ENCODE data around the gene CCPG1. TPM values are rescaled to one million over a fixed set of nuclear protein-coding genes. Genes with fewer than 3 reads are reported as not detected.

The CCPG1 gene
- total and polyA plus RNA-seq, 2 donors (not counting 1 experiment from before 2014, with no cell fraction given), result 50.0 to 64.6 TPM

GRCh38 chr15:55379095-55379494, 29.1 kb downstream of the CCPG1 start:
- no peaks in the 10 kb centered on the region for H3K27me3 ChIP-seq (ENCODE audit: control insufficient read depth, insufficient read depth, low read length)
- H3K79me2 ChIP-seq (ENCODE audit: control insufficient read depth, insufficient read depth, low read length), result no peaks in the 10 kb centered on the region
- H3K4me3 ChIP-seq (replicated peaks in 1 of 4; ENCODE audit: control extremely low read depth in 1 of 4, insufficient read depth in 1 of 4, low read depth in 3 of 4, low read length in 4 of 4), result no peak overlapping the region
- no peak overlapping the region for H2AFZ ChIP-seq (ENCODE audit: low read length)
- H4K20me1 ChIP-seq (ENCODE audit: control insufficient read depth, extremely low read depth, insufficient read depth, low read length), result no peaks in the 10 kb centered on the region
- H3K9ac ChIP-seq (ENCODE audit: insufficient read depth, low read length), result no peak overlapping the region
- no peaks in the 10 kb centered on the region for H3K9me3 ChIP-seq (ENCODE audit: control insufficient read depth, insufficient read depth, low read depth, low read length)
- no peaks in the 10 kb centered on the region for H3K4me1 ChIP-seq (ENCODE audit: control insufficient read depth, extremely low read depth, insufficient read depth, low read length)
- no peak for TF ChIP-seq EZH2 (IDR thresholded peaks at IDR 0.05; ENCODE audit: low read length, missing control alignments)
- TF ChIP-seq CTCF (conservative IDR thresholded peaks at IDR 0.05 in 1 of 2, IDR thresholded peaks at IDR 0.05 in 1 of 2; ENCODE audit: low read depth in 1 of 2, low read length in 2 of 2), result no peak
- H3K4me2 ChIP-seq (ENCODE audit: extremely low read depth, insufficient read depth, low read length), result no peak overlapping the region
- no peak overlapping the region for H3K27ac ChIP-seq (ENCODE audit: insufficient read depth, low read length)
- H3K36me3 ChIP-seq (ENCODE audit: control insufficient read depth, insufficient read depth, low read length), result no peaks in the 10 kb centered on the region
- no peak for DNase-seq (ENCODE audit: low read depth in 2 of 2)

- H3K4me1 ChIP-seq (ENCODE audit: control insufficient read depth, extremely low read depth, insufficient read depth, low read length), result no peaks in the 10 kb centered on the region
- H4K20me1 ChIP-seq (ENCODE audit: control insufficient read depth, extremely low read depth, insufficient read depth, low read length), result no peaks in the 10 kb centered on the region
- TF ChIP-seq EZH2 (IDR thresholded peaks at IDR 0.05; ENCODE audit: low read length, missing control alignments) (no peak), CTCF (conservative IDR thresholded peaks at IDR 0.05 in 1 of 2, IDR thresholded peaks at IDR 0.05 in 1 of 2; ENCODE audit: low read depth in 1 of 2, low read length in 2 of 2) (no peak)
- no peaks in the 10 kb centered on the region for H3K36me3 ChIP-seq (ENCODE audit: control insufficient read depth, insufficient read depth, low read length)
- H3K27me3 ChIP-seq (ENCODE audit: control insufficient read depth, insufficient read depth, low read length), result no peaks in the 10 kb centered on the region
- H2AFZ ChIP-seq (ENCODE audit: low read length), result no peak overlapping the region
- no peak overlapping the region for H3K4me3 ChIP-seq (replicated peaks in 1 of 4; ENCODE audit: control extremely low read depth in 1 of 4, insufficient read depth in 1 of 4, low read depth in 3 of 4, low read length in 4 of 4)
- no peaks in the 10 kb centered on the region for H3K9me3 ChIP-seq (ENCODE audit: control insufficient read depth, insufficient read depth, low read depth, low read length)
- no peaks in the 10 kb centered on the region for H3K79me2 ChIP-seq (ENCODE audit: control insufficient read depth, insufficient read depth, low read length)
- no peak overlapping the region for H3K27ac ChIP-seq (ENCODE audit: insufficient read depth, low read length)
- no peak overlapping the region for H3K4me2 ChIP-seq (ENCODE audit: extremely low read depth, insufficient read depth, low read length)
- H3K9ac ChIP-seq (ENCODE audit: insufficient read depth, low read length), result no peak overlapping the region
- no peak for DNase-seq (ENCODE audit: low read depth in 2 of 2)
These were observed 35.3 kb downstream of the CCPG1 start for GRCh38 chr15:55372701-55373440.

- Histone ChIP-seq H3K27ac (ENCODE audit: insufficient read depth, low read length) (no peak overlapping the region), H3K4me3 (replicated peaks in 1 of 4; ENCODE audit: control extremely low read depth in 1 of 4, insufficient read depth in 1 of 4, low read depth in 3 of 4, low read length in 4 of 4) (no peak overlapping the region), H4K20me1 (ENCODE audit: control insufficient read depth, extremely low read depth, insufficient read depth, low read length) (no peaks in the 10 kb centered on the region), H3K4me1 (ENCODE audit: control insufficient read depth, extremely low read depth, insufficient read depth, low read length) (no peaks in the 10 kb centered on the region), H3K36me3 (ENCODE audit: control insufficient read depth, insufficient read depth, low read length) (no peaks in the 10 kb centered on the region), H3K79me2 (ENCODE audit: control insufficient read depth, insufficient read depth, low read length) (no peaks in the 10 kb centered on the region), H2AFZ (ENCODE audit: low read length) (no peak overlapping the region), H3K4me2 (ENCODE audit: extremely low read depth, insufficient read depth, low read length) (no peak overlapping the region), H3K27me3 (ENCODE audit: control insufficient read depth, insufficient read depth, low read length) (no peaks in the 10 kb centered on the region), H3K9ac (ENCODE audit: insufficient read depth, low read length) (no peak overlapping the region), H3K9me3 (ENCODE audit: control insufficient read depth, insufficient read depth, low read depth, low read length) (no peaks in the 10 kb centered on the region)
- TF ChIP-seq CTCF (conservative IDR thresholded peaks at IDR 0.05 in 1 of 2, IDR thresholded peaks at IDR 0.05 in 1 of 2; ENCODE audit: low read depth in 1 of 2, low read length in 2 of 2), result no peak
- TF ChIP-seq EZH2 (IDR thresholded peaks at IDR 0.05; ENCODE audit: low read length, missing control alignments), result no peak
- DNase-seq (ENCODE audit: low read depth in 2 of 2), result no peak
These were observed 41.2 kb downstream of the CCPG1 start for GRCh38 chr15:55366981-55367380.

All from fibroblast of lung (primary cell).